Smooth muscle cell of bladder (primary cell): ENCODE data around the gene GJB2. TPM values are rescaled to one million over a fixed set of nuclear protein-coding genes. Genes with fewer than 3 reads are reported as not detected.

Source experiments
- total RNA-seq: library from RNA; depleted of rRNA; stranded (reverse); fragments of >200 nt; gene quantifications from 2 replicates; pipeline ENCODE4 v1.2.3, GENCODE V29; 2014

The GJB2 gene
- total RNA-seq: under 0.01 and 0.14 TPM in 2 replicates

DNA sequence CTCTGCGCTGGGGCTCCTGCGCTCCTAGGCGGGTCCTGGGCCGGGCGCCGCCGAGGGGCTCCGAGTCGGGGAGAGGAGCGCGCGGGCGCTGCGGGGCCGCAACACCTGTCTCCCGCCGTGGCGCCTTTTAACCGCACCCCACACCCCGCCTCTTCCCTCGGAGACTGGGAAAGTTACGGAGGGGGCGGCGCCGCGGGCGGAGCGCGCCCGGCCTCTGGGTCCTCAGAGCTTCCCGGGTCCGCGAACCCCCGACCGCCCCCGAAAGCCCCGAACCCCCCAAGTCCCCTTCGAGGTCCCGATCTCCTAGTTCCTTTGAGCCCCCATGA lies at the start of gene GJB2:
Gene GJB2 (minus strand): TSS at position 103 of the 326 bp plus-strand sequence. CDS start 3,357 bp downstream, outside the sequence.

DNA sequence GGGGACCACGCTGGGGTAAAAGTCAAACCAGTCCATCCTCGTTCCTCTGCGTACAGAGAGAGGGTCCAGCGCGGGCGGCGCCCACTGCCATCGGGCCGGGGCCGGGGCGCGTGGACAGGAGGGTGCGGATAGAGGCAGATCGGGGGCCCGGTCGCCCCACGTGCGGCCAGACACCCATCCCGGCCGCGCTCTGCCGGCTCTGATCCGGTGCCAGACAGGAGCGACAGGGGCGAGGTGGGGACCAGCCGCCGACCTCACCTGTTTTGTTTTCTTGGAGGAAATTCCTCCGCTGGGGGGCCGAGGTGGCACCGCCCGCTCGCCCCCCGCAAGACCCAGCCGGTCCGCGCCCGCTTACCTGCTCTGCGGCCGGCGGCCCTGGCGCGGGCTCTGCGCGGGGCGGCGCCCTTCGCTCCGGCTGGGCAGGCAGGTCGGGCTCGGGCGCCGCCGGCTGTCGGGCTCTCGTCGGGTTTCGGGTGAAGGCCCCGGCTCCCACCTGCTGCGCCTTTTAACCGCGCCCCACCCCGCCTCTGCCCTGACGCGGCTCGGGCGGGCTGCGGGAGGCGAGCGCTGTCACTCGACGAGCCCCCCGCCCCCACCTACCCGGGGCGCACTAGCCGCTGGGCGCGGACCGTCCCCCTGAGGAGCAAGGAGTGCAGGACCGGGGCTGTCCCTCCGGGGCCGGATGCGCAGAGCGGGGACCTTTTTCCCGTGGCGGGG lies 39.3 kb upstream of the GJB2 start, which contains the start of gene GJB6:
Gene GJB6 (minus strand): TSS at position 481 of the 717 bp plus-strand sequence. CDS start 8,839 bp downstream, outside the sequence.

DNA sequence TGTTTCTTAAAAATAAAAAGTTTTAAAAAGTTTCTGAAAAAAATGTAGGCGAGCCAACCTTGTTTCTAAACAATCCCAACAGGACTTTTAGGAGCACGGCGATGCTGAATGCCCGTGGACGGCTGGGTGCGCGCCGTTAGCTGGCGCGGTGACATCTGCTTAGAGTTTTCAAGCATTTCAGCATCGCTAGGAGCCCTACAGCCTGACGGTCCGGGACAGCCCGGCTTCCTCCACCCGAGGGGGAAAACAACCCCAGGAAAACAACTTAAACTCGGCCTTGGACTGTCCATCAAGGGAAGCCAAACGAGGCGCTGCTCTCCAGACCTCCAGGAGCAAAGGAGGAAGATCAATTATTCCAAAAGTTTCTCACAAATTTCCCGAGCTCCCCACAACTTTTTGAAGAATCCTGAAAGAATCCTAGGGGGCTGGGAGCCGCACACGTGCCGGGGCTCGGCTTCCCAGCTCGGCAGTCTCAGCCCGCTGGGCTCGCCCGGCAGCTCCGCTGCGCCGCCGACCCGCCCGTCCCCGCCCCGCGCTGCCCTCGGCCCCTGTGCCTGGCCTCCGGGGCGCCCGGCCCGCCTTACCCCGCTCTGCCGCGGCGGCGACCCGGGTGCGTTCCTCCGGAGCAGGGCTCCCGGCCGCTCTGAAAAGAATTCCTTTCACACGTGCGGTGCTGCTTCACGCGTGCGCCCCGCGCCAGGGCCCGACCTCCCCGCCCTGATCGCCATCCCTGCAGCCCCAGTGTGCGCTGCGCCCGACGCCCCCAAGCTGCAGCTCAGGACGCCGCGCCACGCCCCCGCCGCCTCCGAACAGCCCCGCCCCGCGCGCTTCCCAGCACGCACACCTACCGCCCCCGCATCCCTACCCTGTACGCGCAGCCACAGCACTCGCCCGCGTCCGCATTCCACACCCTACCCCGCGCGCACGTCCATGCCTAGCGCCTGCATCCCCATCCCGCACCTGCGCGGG lies 32.1 kb downstream of the GJB2 start, which contains the start of gene GJA3:
Gene GJA3 (minus strand): TSS at position 747 of the 969 bp plus-strand sequence. CDS start 17,764 bp downstream, outside the sequence.

Other genes starting within 250 kb of the GJB2 start
- 43.5 and 50.8 TPM in 2 replicates for gene ZMYM2, start 234.2 kb downstream of the GJB2 start, total RNA-seq
- gene GJA3, start 31.9 kb downstream of the GJB2 start, total RNA-seq: 0.37 and 0.57 TPM in 2 replicates
- gene GJB6, start 39.4 kb upstream of the GJB2 start, total RNA-seq: not detected in 2 replicates